Uterus (tissue), 4 donors: ENCODE data around the gene SSR4. TPM values are rescaled to one million over a fixed set of nuclear protein-coding genes. Genes with fewer than 3 reads are reported as not detected.

Experiments
- DNase-seq, 2 donors: peaks; one replicate each; pipeline ENCODE4 v3.0.0-alpha.2; 2019 to 2020
- H3K27ac ChIP-seq, 2 donors: fragments of 200-600 bp; sonication (generic); 1 replicate in 1 of 2; 2 replicates in 1 of 2; pipeline ENCODE4 v1.5.1; 2016 to 2018
- H3K27me3 ChIP-seq, 2 donors: fragments of 200-600 bp; sonication (generic); one replicate each; pipeline ENCODE4 v1.5.1; 2018 to 2019; ENCODE audit warnings: control low read depth in 1 of 2
- H3K36me3 ChIP-seq, 2 donors: fragments of 200-600 bp; sonication (generic); one replicate each; pipeline ENCODE4 v1.5.1; 2019; ENCODE audit warnings: control low read depth in 1 of 2
- H3K4me1 ChIP-seq, 2 donors: fragments of 200-600 bp; sonication (generic); one replicate each; pipeline ENCODE4 v1.5.1; 2018 to 2019; ENCODE audit warnings: control low read depth in 1 of 2
- H3K4me3 ChIP-seq, 2 donors: fragments of 200-600 bp; sonication (generic); 1 replicate in 1 of 2; 2 replicates in 1 of 2; pipeline ENCODE4 v1.5.1; 2018 to 2019; ENCODE audit warnings: mild to moderate bottlenecking in 1 of 2
- H3K9me3 ChIP-seq, 2 donors: fragments of 200-600 bp; sonication (generic); one replicate each; pipeline ENCODE4 v1.5.1; 2019; ENCODE audit warnings: control low read depth in 1 of 2
- CTCF ChIP-seq, 4 experiments: fragments of 200-600 bp in 2 of 4; fragments of 450-650 bp in 2 of 4; sonication (generic) in 2 of 4; IDR thresholded peaks; one replicate each; pipeline ENCODE4 v1.5.1; 2016 to 2019; ENCODE audit warnings: antibody characterized with exemption in 4 of 4, mild to moderate bottlenecking in 2 of 4, moderate library complexity in 1 of 4
- POLR2A ChIP-seq, 2 donors: fragments of 450-650 bp; IDR thresholded peaks; one replicate each; pipeline ENCODE4 v1.6.1; 2016; ENCODE audit warnings: antibody characterized with exemption in 2 of 2, mild to moderate bottlenecking in 1 of 2, moderate library complexity in 1 of 2
- intact Hi-C: fragments of 100-400 bp; cut with DNase I; formaldehyde crosslinking; loops from one replicate; pipeline ENCODE4 v1.15.1; 2023; ENCODE audit warnings: low total_unique reads
- total RNA-seq, 4 donors: library from RNA; depleted of rRNA in 3 of 4; stranded (reverse); fragments of >200 nt in 3 of 4; gene quantifications; one replicate each; pipeline versions ENCODE4 v1.1.0 to v1.2.4, GENCODE V29; 2014 to 2023
- donor health status: DM: yes; HTN: yes; CAD: no.

SSR4 gene
- total RNA-seq, 4 donors from 2014 or later: 26.9 to 633 (median 103) TPM

DNA sequence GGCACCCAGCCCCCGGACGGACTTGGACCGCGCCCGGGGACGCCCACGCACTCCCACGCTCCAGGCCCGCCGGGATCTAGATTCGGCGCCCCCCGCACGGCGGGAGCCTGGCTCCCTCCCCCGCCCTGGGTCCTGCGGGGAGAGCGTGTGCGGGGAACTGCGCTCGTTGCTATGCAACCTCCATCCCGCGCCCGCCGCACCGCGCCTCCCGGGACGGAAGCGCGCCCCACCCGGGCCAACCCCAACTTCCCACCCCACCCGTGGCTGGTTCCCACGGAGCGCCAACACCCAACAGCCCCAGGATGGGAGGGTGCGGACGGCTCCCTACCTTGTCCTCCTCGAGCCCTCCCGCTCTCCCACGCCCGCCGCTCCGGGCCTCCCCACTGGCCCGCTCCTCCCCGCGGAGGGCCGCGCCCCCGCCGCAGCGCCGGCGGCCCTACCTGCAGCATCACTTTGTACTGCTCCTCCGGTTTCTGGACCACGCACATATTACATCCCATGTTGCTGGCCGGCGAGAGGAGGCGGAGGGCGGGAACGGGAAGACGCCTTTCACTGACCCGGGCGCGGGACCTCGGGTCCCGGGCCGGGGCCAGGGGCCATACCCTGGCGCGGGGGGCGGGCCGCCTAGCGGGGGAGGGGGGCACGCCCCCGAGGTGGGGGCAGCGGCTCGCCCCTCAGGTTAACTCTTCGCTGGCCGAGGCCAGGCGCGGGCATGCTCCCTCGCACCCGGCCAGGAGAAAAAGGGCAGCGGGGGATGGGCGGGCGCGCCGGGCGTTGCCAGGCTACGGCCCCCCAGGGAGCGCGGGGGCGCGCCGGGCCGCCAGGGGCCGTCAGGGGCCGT lies 35.6 kb downstream of the SSR4 start, which contains the start of gene PDZD4:
Gene PDZD4 (minus strand): TSS at position 746 of the 841 bp plus-strand sequence. CDS start 246 bp downstream, at position 500.
- TF ChIP-seq POLR2A (IDR thresholded peaks at IDR 0.05) (no peak), CTCF (IDR thresholded peaks at IDR 0.05) (no peak)
- Histone ChIP-seq H3K9me3 (no peaks in the 10 kb centered on the region), H3K4me1 (no peaks in the 10 kb centered on the region), H3K27ac (no peak within 1 kb of the TSS), H3K4me3 (peak within 1 kb of the TSS; percentile 30 to 37), H3K27me3 (no peaks in the 10 kb centered on the region), H3K36me3 (no peaks in the 10 kb centered on the region)
- DNase-seq: no peak
- intact Hi-C loops: no loop called here

GRCh38 chrX:153830640-153831428 lies 36.4 kb downstream of the SSR4 start:
- H3K27me3 ChIP-seq: no peaks in the 10 kb centered on the region
- H3K27ac ChIP-seq: no peak overlapping the region
- H3K36me3 ChIP-seq: no peaks in the 10 kb centered on the region
- H3K4me3 ChIP-seq: no peak overlapping the region
- H3K9me3 ChIP-seq: no peaks in the 10 kb centered on the region
- no peak for TF ChIP-seq CTCF (IDR thresholded peaks at IDR 0.05)
- TF ChIP-seq POLR2A (IDR thresholded peaks at IDR 0.05): no peak
- intact Hi-C loops: no loop called here
- H3K4me1 ChIP-seq: no peaks in the 10 kb centered on the region
- DNase-seq: no peak

- Histone ChIP-seq H3K9me3 (no peaks in the 10 kb centered on the region), H3K36me3 (no peaks in the 10 kb centered on the region), H3K4me1 (no peaks in the 10 kb centered on the region), H3K27me3 (no peaks in the 10 kb centered on the region), H3K4me3 (no peak overlapping the region), H3K27ac (no peak overlapping the region)
- intact Hi-C loops: no loop called here
- DNase-seq: no peak
- TF ChIP-seq CTCF (IDR thresholded peaks at IDR 0.05) (no peak), POLR2A (IDR thresholded peaks at IDR 0.05) (no peak)
Measured at GRCh38 chrX:153831429-153832150, 37.1 kb downstream of the SSR4 start.

GRCh38 chrX:153832728-153833127 lies 38.3 kb downstream of the SSR4 start:
- H3K4me3 ChIP-seq: no peak overlapping the region
- intact Hi-C loops: no loop called here
- no peaks in the 10 kb centered on the region for H3K36me3 ChIP-seq
- H3K27ac ChIP-seq: no peak overlapping the region
- H3K9me3 ChIP-seq: no peaks in the 10 kb centered on the region
- TF ChIP-seq POLR2A (IDR thresholded peaks at IDR 0.05) (no peak), CTCF (IDR thresholded peaks at IDR 0.05) (no peak)
- DNase-seq: no peak
- no peaks in the 10 kb centered on the region for H3K4me1 ChIP-seq
- no peaks in the 10 kb centered on the region for H3K27me3 ChIP-seq
